ENCODE measurements around the gene STS. TPM values are rescaled to one million over a fixed set of nuclear protein-coding genes. Genes with fewer than 3 reads are reported as not detected.

STS gene
- total RNA-seq, 1 donor from 2014 or later: 2.4 TPM

GRCh38 chrX:7109049-7109531 lies 38.4 kb upstream of the STS start:
- DNase-seq (ENCODE audit: low read depth): no peak
- Histone ChIP-seq H3K4me3 (ENCODE audit: low read depth, low read length) (no peak overlapping the region), H3K36me3 (ENCODE audit: control insufficient read depth, insufficient read depth, low read length) (no peaks in the 10 kb centered on the region), H3K27me3 (ENCODE audit: control insufficient read depth, insufficient read depth, low read length) (no peaks in the 10 kb centered on the region)
- no peak for TF ChIP-seq CTCF (IDR thresholded peaks at IDR 0.05; ENCODE audit: insufficient read depth, low read length, poor library complexity, severe bottlenecking)

GRCh38 chrX:7109838-7110793 lies 37.4 kb upstream of the STS start:
- no peak overlapping the region for H3K4me3 ChIP-seq (ENCODE audit: low read depth, low read length)
- no peak for TF ChIP-seq CTCF (IDR thresholded peaks at IDR 0.05; ENCODE audit: insufficient read depth, low read length, poor library complexity, severe bottlenecking)
- no peaks in the 10 kb centered on the region for H3K36me3 ChIP-seq (ENCODE audit: control insufficient read depth, insufficient read depth, low read length)
- H3K27me3 ChIP-seq (ENCODE audit: control insufficient read depth, insufficient read depth, low read length): no peaks in the 10 kb centered on the region
- DNase-seq (ENCODE audit: low read depth): no peak

- DNase-seq (ENCODE audit: low read depth): no peak
- Histone ChIP-seq H3K4me3 (ENCODE audit: low read depth, low read length) (no peak overlapping the region), H3K36me3 (ENCODE audit: control insufficient read depth, insufficient read depth, low read length) (no peaks in the 10 kb centered on the region), H3K27me3 (ENCODE audit: control insufficient read depth, insufficient read depth, low read length) (no peaks in the 10 kb centered on the region)
- TF ChIP-seq CTCF (IDR thresholded peaks at IDR 0.05; ENCODE audit: insufficient read depth, low read length, poor library complexity, severe bottlenecking): no peak
Observed at GRCh38 chrX:7110821-7111276, 36.7 kb upstream of the STS start.

GRCh38 chrX:7111518-7111917 lies 36.0 kb upstream of the STS start:
- H3K27me3 ChIP-seq (ENCODE audit: control insufficient read depth, insufficient read depth, low read length): no peaks in the 10 kb centered on the region
- TF ChIP-seq CTCF (IDR thresholded peaks at IDR 0.05; ENCODE audit: insufficient read depth, low read length, poor library complexity, severe bottlenecking): no peak
- DNase-seq (ENCODE audit: low read depth): no peak
- no peaks in the 10 kb centered on the region for H3K36me3 ChIP-seq (ENCODE audit: control insufficient read depth, insufficient read depth, low read length)
- no peak overlapping the region for H3K4me3 ChIP-seq (ENCODE audit: low read depth, low read length)

- no peak for DNase-seq (ENCODE audit: low read depth)
- Histone ChIP-seq H3K4me3 (ENCODE audit: low read depth, low read length) (no peak overlapping the region), H3K27me3 (ENCODE audit: control insufficient read depth, insufficient read depth, low read length) (no peaks in the 10 kb centered on the region), H3K36me3 (ENCODE audit: control insufficient read depth, insufficient read depth, low read length) (no peaks in the 10 kb centered on the region)
- no peak for TF ChIP-seq CTCF (IDR thresholded peaks at IDR 0.05; ENCODE audit: insufficient read depth, low read length, poor library complexity, severe bottlenecking)
Observed at GRCh38 chrX:7112071-7112470, 35.4 kb upstream of the STS start.
